GM18526 (cell line): ENCODE measurements around the gene EIF1.

Source experiments
- POLR2A ChIP-seq: IDR thresholded peaks from 3 replicates; pipeline ENCODE4 v1.6.1; 2011; ENCODE audit not compliant: insufficient read length; ENCODE audit errors: extremely low read depth

EIF1 gene

DNA sequence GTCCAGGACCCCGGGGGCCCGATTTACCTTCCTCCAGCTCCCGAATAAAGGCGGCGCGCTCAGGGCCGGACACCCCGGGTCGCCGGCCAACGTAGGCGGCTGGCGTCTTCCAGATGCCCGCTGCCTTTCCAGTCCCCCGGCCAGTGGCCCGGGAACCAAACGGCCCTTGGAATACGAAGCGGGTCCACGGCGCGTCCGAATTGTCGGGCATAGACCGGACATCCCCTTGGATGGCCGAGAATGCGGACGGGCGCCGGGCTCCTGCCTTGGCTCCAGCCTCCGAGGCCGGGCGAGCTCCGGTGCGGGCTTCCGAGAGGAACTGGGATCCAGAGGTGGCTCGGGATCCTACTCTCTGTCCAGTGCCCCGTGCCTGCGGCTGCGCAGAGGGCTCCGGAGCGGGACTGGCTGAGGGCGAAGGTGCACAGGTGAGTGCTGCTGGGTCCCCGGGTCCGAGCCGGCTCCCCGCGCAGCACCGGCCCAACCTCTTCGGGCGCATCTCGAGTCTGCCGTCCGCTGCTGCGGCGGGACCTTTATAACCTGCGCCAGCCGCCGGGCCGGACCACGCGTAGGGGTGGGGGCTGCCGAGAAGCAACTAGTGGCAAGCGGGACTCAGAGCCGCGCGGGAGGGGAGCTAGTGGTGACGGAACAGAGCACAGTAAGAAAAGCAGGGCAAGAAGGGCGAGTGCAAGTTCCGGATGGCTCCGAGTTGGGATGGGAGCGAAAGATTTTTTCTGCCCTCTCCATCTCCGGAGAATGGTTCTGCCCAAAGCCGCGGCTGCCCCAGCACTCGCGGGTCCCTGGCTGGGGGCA, 45.7 kb downstream of the EIF1 start, which contains the start of gene HAP1:
HAP1 (minus strand) TSS at position 505 of the 810 bp plus-strand sequence; CDS start at position 496, 9 bp downstream.
- no peak for TF ChIP-seq POLR2A

DNA sequence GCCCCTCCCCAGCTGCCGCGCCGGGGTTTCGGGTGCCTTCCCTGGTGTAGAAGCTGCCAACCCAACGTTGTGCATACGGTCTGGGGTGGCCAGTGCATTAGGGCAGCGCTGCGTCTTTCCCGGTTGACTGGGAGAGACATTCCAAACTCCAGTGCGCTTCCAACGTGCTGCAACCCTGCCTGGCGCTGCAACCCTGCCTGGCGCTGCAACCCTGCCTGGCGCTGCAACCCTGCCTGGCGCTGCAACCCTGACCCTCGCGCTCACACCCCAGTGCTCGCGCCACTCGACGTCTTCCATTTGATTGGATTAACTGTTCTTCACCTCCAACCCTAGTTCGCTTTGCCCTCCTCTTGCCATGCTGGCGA, 46.2 kb downstream of the EIF1 start:
- no peak for TF ChIP-seq POLR2A

DNA sequence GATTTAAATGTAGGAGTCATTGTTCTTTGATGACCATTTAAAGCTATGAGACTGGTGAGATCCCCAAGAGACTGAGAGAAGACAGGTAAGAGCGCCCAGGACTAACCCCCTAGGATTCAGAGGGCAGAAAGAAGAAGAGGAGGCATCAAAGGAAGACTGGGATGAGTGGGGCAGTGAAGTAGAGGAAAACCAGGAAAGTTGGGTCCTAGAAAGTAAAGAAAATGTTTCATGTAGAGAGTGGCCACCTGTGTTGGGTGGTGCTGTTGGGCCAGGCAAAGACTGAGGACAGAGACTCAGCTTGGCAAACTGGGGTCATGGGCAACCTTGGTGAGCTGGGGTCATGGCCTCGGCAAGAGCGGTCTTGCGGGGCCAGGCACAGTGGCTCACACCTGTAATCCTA, 47.1 kb downstream of the EIF1 start:
- TF ChIP-seq POLR2A: no peak

DNA sequence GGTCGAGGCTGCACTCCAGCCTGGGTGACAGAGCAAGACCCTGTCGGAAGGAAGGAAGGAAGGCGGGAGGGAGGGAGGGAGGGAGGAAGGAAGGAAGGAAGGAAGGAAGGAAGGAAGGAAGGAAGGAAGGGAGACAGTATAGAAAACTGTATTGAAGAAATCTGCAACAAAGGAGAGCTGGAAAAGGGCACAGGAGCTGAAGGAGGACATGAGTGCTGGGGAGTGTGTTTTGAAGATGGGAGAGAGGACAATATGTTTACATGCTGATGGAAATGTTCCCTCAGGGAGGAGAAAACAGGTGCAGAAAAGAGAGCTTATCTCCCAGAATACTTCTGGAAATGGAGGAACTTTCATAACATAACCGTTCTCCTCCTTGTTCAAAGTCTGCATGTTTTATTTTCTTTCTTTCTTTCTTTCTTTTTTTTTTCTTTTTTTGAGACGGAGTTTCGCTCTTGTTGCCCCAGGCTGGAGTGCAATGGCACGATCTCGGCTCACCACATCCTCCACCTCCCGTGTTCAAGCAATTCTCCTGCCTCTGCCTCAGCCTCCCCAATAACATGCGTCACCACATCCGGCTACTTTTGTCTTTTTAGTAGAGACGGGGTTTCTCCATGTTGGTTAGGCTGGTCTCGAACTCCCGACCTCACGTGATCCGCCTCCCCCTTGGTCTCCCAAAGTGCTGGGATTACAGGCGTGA, 48.4 kb downstream of the EIF1 start:
- TF ChIP-seq POLR2A: no peak

DNA sequence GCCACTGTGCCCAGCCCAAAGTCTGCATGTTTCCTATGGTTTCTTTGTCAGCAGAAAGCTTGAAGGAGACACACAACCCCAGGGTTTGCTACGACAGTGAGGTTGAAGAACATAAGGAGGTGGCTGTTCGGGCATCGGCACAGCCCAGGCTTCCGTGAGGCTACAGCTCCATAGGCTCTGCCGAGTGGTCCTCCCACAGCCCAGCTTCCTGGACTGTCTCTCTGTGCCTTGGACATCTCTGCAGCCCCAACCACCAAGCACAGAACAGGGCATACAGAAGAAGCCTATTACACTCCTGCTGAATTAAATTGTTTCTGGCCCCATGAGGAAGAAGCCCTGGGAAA, 49.0 kb downstream of the EIF1 start:
- TF ChIP-seq POLR2A: no peak

DNA sequence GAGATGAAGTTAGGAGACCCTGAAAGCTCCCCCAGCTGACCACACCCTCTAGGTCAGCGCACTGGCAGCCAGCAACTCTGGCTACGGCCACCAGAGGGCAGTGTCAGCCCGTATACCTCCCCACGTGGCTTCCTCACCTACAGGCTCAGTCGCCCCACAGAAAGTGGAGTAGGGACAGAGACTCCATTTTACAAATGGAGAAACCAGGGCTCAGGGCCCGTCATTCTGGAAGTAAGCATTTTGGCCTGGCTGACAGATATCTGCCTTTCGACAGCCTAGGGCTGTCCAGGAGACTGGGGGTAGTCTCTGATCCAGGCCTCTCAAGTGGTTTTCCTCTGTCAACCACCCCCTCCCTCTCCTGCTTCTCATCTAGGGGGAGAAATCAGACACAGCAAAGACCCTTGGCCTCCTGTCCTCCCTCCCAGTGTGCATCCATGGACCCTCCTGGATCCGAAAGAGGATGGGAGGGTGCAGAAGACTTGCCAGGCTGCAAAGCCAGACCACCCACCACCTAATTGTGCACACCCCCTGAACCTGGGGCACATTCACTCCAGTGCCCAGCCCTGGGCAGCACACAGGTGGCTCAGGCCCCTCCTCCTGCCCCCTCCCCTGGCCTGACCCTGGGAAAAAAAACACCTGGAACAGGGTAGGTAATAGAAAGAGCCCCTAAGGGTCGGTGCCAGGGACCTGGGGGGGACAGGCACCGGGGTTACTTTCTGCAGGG, 49.6 kb downstream of the EIF1 start:
- TF ChIP-seq POLR2A: no peak

DNA sequence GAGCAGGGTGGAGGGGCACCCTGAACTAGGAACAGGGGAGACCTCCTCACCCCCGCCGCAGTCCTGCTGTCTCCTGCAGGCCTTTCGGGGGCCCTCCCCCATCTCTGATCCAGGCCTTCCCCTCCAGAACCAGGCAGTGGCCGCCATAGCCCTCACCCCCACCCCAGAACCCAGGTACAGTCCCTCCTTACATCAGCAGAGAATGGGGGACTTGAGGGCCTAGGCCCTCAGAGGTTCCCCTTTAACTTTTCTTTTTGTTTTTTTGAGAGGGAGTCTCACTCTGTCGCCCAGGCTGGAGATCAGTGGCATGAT, 50.1 kb downstream of the EIF1 start:
- no peak for TF ChIP-seq POLR2A

DNA sequence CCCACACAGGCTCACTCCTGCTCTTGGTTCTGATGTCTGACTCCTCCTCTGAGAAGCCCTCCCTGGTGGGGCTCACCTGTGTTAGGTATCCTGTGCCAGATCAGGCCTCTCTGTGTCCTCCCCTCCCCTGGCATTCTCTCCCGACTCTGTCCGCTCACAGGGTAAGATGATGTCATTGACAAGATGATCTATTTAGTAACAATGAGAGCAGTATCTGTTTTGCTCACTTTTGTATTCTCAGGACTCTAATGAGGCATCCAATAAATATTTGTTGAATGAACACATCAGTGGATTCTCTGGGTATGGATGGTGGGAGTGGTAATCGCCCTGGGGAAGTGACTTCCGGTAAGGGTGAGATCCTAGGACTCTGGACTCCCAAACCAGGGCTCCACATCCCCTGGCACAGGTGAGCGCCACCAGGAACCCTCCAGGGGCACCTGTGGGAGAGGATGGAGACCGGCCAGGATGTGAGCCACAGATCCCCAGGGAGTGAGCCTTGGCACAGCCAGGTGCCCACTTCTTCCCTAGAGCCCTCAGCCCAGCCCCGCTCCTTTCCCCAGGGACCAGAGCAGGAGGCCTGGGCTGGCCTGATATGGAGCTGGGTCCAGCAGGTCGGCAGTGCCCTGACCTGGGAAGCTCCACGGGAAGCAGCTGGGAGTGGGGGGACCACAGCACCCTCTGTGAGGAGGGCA, 51.1 kb downstream of the EIF1 start:
- no peak for TF ChIP-seq POLR2A

DNA sequence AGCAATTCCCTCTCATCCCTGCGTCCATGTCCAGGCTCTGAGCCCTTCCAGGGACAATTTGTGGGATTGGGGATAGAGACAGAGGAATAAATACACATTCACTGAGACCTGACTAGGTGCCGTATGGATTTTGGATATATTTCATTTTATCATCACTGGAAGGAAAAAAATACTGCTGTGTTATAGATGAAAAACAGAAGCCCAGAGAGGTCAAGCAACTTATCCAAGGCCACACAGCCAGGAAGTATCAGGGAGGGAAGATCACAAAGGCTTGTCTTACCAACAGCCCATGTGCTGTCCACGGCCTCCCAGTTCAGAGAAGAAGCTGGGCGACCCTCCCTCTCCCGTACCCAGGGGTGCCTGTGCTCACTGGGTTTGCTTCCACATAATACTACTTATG, 51.8 kb downstream of the EIF1 start:
- no peak for TF ChIP-seq POLR2A

DNA sequence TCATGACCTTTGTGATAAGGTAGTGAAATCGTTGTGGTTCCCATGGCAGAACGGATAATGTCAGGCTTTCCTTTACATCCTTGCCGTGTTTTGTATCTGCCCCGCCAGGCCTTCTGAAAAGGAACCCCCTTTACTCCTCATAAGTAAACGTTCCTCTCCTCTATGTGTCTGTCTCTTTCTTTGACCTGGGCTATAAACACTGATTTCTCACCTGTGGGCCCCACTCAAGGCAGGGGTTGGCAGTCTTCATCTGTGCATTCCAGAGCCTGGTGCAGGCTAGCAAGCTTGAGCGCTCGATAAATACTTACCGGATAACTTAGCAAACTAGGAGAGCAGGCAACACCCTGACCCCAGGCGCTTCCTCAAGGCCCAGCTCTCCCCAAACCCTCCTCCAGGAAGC, 53.0 kb downstream of the EIF1 start:
- TF ChIP-seq POLR2A: no peak
